ENCODE data around the gene CSF3R. TPM values are rescaled to one million over a fixed set of nuclear protein-coding genes. Genes with fewer than 3 reads are reported as not detected.
"Not testable (repeated sequence)": the region's sequence is repeated elsewhere in the genome, so short reads cannot be mapped to it uniquely, and the experiment has no call there.

The CSF3R gene
- total RNA-seq, 1 experiment from 2014 or later, result not detected

- H4K8ac ChIP-seq (replicated peaks; ENCODE audit: insufficient read length, low read depth, low read length); H3K27me3 ChIP-seq (ENCODE audit: insufficient read depth, low read length); H3K9ac ChIP-seq (ENCODE audit: extremely low read depth, insufficient read length, low read length); H2BK20ac ChIP-seq (ENCODE audit: low read depth, low read length, poor library complexity, severe bottlenecking); H2BK5ac ChIP-seq (ENCODE audit: insufficient read length, low read length); H2BK120ac ChIP-seq (ENCODE audit: low read depth, low read length, poor library complexity, severe bottlenecking); H3K9me3 Mint-ChIP-seq; H4K91ac ChIP-seq (ENCODE audit: insufficient read length, low read depth, low read length); H3K9me3 ChIP-seq (ENCODE audit: control insufficient read depth, low read depth, low read length); H3K14ac ChIP-seq (ENCODE audit: insufficient read depth, low read length); H3K23me2 ChIP-seq (ENCODE audit: insufficient read length, low read depth, low read length, poor library complexity, severe bottlenecking); H3K23ac ChIP-seq (ENCODE audit: insufficient read length, low read depth, low read length); H2BK15ac ChIP-seq (ENCODE audit: low read depth, low read length); H3K79me1 ChIP-seq (ENCODE audit: insufficient read depth, low read depth, low read length, poor library complexity, severe bottlenecking); H3K4me2 ChIP-seq (ENCODE audit: insufficient read depth, insufficient read length, low read length); H3K27ac ChIP-seq (ENCODE audit: insufficient read length, low read depth, low read length); H3K4me1 ChIP-seq (ENCODE audit: insufficient read depth, low read length); H3K36me3 Mint-ChIP-seq (ENCODE audit: insufficient read depth in 1 of 3, low read depth in 3 of 3); H2AFZ ChIP-seq (ENCODE audit: low read length); H3K4ac ChIP-seq (ENCODE audit: low read depth, low read length); H3K79me2 ChIP-seq (ENCODE audit: insufficient read depth, low read length); H4K5ac ChIP-seq (ENCODE audit: insufficient read length, low read depth, low read length); H4K20me1 ChIP-seq (ENCODE audit: control insufficient read depth, insufficient read depth, insufficient read length); H3K18ac ChIP-seq (ENCODE audit: insufficient read length, low read depth, low read length); H3K27ac Mint-ChIP-seq; H3K56ac ChIP-seq (ENCODE audit: insufficient read length, low read depth, low read length); H2AK5ac ChIP-seq (ENCODE audit: insufficient read length, low read length); H3K4me3 Mint-ChIP-seq; H2BK12ac ChIP-seq (ENCODE audit: insufficient read length, low read depth, low read length); H3T11ph ChIP-seq (ENCODE audit: low read length): not testable (repeated sequence)
- WGBS (ENCODE audit: extremely low coverage, insufficient read length, low lambda C conversion rate), result no CpG with 5 or more reads among the region's 13 CpGs
- Mint-ChIP-seq H3K4me1 (peaks cover 10 to 12% of the 10 kb centered on the region in 2 experiments), H3K27me3 (ENCODE audit: low read depth) (peaks cover 56% of the 10 kb centered on the region)
- peak; percentile 49 for DNase-seq
- peak; percentile 14; the same call in 2 of the 3 replicates for TF ChIP-seq CTCF (conservative IDR thresholded peaks at IDR 0.05)
These were observed 5.1 kb downstream of the CSF3R start for GRCh38 chr1:36477615-36478014.

Measured in H9 (cell line).